SJCRH30 (cell line): Measurements from ENCODE around the gene CHRNA1. TPM values are rescaled to one million over a fixed set of nuclear protein-coding genes. Genes with fewer than 3 reads are reported as not detected.

Source experiments
- DNase-seq, 2 experiments: peaks; one replicate each; pipeline ENCODE4 v3.0.0-alpha.2; 2015 to 2020
- H3K27ac ChIP-seq: fragments of 250-450 bp; sonication (Bioruptor Pico); 2 replicates; pipeline ENCODE4 v1.5.1; 2020; ENCODE audit warnings: mild to moderate bottlenecking, moderate library complexity
- H3K27me3 ChIP-seq: fragments of 250-450 bp; sonication (Bioruptor Pico); 2 replicates; pipeline ENCODE4 v1.5.1; 2020; ENCODE audit warnings: mild to moderate bottlenecking, moderate library complexity
- H3K36me3 ChIP-seq: fragments of 250-450 bp; sonication (Bioruptor Pico); 2 replicates; pipeline ENCODE4 v1.5.1; 2020; ENCODE audit warnings: mild to moderate bottlenecking, moderate library complexity
- H3K4me1 ChIP-seq: fragments of 250-450 bp; sonication (Bioruptor Pico); 2 replicates; pipeline ENCODE4 v1.5.1; 2020; ENCODE audit warnings: mild to moderate bottlenecking, moderate library complexity
- H3K4me3 ChIP-seq: fragments of 250-450 bp; sonication (Bioruptor Pico); 2 replicates; pipeline ENCODE4 v1.5.1; 2020; ENCODE audit warnings: mild to moderate bottlenecking, moderate library complexity
- H3K9me3 ChIP-seq: fragments of 250-450 bp; sonication (Bioruptor Pico); replicated peaks from 2 replicates; pipeline ENCODE4 v1.5.1; 2020; ENCODE audit warnings: mild to moderate bottlenecking, moderate library complexity
- total RNA-seq: library from RNA; depleted of rRNA; stranded (reverse); fragments of >200 nt; shearing (Covaris generic); gene quantifications from 2 replicates; pipeline ENCODE4 v1.2.3, GENCODE V29; 2014

The CHRNA1 gene
- total RNA-seq, 1 experiment from 2014 or later, result 375 TPM

DNA sequence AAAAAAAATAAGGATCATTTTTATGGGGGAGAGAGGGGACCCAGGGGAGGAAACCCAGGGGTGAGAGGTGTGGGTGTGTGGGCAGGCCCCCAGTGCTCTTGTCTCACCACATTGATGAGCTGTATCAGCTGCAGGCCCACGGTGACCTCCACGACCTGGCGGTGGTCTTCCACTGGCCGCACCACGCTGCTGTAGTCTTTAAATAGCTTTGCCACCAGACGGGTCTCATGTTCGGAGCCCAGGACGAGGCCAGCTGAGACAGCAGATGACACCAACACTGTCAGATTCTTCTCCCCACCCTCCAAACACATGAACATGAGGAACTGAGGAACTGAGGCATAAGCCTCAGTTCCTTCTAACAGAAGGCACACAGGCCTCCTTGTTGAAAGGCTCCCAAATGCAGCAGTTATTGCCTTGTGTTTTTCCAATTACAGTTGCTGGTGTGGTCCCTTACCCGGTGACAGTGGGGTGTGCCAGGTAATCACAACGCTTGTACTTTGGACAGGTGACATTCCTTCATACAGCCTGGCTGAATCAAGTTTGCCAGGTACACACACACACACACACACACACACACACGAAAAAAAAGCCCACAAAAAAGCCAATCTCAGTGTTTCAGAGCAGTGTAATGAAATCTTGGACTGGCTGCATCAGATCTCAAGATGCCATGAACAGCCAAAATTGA lies 4.7 kb downstream of the CHRNA1 start:
- no peaks in the 10 kb centered on the region for H3K9me3 ChIP-seq
- no peaks in the 10 kb centered on the region for H3K27me3 ChIP-seq
- no peak overlapping the region for H3K27ac ChIP-seq
- H3K4me1 ChIP-seq, result peaks cover 12% of the 10 kb centered on the region
- no peak for DNase-seq
- H3K4me3 ChIP-seq, result no peak overlapping the region
- H3K36me3 ChIP-seq, result peaks cover 74% of the 10 kb centered on the region

DNA sequence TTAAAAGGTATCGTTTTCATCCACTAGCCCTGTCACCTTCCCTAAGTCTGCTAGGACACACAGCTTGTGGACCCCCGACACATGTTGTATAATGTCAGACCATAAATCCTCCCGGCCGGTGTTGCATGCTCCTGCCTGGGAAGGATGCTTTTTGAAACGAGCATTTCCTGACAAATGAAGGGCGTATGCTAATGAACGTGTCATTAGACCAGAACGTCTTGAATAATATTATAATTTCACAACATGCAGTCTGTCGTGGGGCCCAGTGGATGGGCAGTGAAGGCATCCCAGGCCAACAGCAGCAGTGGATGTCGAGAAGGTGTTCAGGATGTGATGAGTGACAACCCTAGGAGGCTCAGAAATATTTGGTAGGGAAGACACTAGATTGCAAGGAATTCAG lies 7.5 kb downstream of the CHRNA1 start:
- H3K4me1 ChIP-seq, result peaks cover 12% of the 10 kb centered on the region
- no peak overlapping the region for H3K4me3 ChIP-seq
- DNase-seq, result no peak
- no peaks in the 10 kb centered on the region for H3K27me3 ChIP-seq
- H3K27ac ChIP-seq, result no peak overlapping the region
- H3K9me3 ChIP-seq, result no peaks in the 10 kb centered on the region
- peaks cover 93% of the 10 kb centered on the region for H3K36me3 ChIP-seq

DNA sequence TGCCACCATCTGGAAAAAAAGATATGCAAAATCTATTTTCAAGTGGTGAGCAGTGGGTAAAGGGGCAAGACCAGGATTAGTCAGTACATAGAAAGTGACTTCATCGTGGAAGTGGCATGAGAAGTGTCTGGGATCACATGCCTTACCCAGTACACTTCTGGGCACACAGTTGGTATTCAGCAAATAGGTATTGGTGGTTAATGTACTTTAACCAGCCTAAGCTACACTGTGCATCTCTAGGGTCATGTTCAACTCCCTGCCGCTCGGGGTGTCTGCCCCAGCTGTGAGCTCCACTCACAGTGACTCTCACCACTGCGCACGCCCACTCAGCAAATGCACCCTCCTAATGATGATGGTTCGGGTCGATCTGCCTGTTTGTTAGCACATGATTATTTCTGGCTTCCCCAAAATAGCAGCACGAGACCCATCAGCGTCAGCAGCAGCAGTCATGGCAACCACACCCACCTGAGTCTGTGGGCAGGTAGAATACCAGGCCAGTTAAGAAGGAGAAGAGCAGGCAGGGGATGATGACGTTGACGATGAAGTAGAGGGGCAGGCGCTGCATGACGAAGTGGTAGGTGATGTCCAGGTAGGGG lies 11.1 kb downstream of the CHRNA1 start:
- H3K27ac ChIP-seq, result no peak overlapping the region
- H3K4me1 ChIP-seq, result no peaks in the 10 kb centered on the region
- H3K27me3 ChIP-seq, result no peaks in the 10 kb centered on the region
- DNase-seq, result no peak
- H3K4me3 ChIP-seq, result no peak overlapping the region
- no peaks in the 10 kb centered on the region for H3K9me3 ChIP-seq
- peaks cover 95% of the 10 kb centered on the region for H3K36me3 ChIP-seq

DNA sequence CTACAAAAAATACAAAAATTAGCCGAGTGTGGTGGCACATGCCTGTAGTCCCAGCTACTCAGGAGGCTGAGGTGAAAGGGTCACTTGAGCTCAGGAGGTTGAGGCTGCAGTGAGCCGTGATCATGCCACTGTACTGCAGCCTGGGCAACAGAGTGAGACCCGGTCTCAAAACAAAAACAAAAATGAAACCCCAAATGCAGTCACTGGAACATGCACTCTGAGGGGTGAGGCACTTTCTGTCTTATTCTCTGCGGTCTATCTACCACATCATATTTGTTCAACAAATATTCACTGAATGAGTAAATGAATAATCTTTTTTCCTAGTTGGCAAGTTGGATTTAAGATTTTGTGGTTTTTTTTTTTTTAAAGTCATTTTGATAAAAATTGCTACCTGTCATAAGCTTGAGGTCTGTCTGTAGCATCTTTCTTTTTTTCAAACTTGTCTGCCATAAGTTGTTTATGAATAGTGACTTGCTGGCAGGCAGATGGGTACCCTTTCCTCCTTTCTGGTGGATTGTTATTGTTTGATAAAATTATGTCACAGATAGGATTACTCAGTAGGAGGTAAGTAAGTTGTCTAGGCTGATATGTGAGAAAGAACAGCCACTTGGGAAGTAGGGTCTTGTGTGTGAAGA lies 11.8 kb downstream of the CHRNA1 start:
- Histone ChIP-seq H3K27ac (no peak overlapping the region), H3K4me3 (no peak overlapping the region), H3K27me3 (no peaks in the 10 kb centered on the region), H3K36me3 (peaks cover 95% of the 10 kb centered on the region), H3K4me1 (no peaks in the 10 kb centered on the region), H3K9me3 (no peaks in the 10 kb centered on the region)
- DNase-seq, result no peak

DNA sequence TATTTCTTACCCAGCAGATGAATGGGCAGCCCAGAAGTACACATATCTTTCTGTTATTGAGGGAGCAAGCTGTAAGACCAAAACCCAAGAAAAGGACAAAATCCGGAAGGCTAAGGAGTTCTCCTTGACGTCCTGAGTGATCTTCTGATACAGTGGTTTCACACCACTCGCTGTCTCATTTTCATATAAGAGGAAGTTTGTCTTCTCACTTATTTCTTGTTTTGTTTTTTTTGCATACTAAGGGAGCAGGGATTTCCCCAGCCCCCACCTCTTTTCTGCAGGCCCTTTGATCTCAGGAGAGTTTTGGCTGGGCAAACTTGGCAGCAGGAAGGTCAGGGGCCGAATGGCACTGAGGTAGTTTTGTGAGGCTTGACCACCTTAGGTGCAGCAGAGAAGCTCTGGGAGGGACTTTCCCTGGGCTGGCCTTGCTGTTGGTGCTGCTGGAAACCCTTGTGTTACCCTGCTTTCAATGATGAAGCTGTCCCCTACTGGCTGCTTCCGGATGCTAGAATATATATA lies 13.3 kb downstream of the CHRNA1 start:
- no peak overlapping the region for H3K27ac ChIP-seq
- no peaks in the 10 kb centered on the region for H3K9me3 ChIP-seq
- H3K27me3 ChIP-seq, result no peaks in the 10 kb centered on the region
- no peak for DNase-seq
- H3K4me3 ChIP-seq, result no peak overlapping the region
- H3K4me1 ChIP-seq, result no peaks in the 10 kb centered on the region
- peaks cover 92% of the 10 kb centered on the region for H3K36me3 ChIP-seq

DNA sequence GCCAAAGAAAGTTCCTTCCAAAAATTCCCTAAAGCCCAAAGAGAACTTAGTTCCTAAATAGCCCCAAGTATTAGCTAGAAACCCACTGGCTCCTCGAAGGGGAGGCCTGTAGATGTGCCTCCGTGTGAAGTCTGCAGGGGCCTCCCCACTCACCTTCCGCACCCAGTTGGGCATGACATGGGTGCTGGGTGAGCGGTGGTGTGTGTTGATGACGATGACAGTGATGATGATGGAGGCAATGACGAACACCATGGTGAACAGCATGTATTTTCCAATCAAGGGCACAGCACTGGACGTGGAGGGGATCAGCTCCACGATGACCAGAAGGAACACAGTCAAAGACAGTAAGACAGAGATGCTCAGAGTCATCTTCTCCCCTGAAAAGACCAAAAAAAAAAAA lies 14.5 kb downstream of the CHRNA1 start:
- H3K9me3 ChIP-seq, result no peaks in the 10 kb centered on the region
- H3K4me1 ChIP-seq, result no peaks in the 10 kb centered on the region
- no peak for DNase-seq

DNA sequence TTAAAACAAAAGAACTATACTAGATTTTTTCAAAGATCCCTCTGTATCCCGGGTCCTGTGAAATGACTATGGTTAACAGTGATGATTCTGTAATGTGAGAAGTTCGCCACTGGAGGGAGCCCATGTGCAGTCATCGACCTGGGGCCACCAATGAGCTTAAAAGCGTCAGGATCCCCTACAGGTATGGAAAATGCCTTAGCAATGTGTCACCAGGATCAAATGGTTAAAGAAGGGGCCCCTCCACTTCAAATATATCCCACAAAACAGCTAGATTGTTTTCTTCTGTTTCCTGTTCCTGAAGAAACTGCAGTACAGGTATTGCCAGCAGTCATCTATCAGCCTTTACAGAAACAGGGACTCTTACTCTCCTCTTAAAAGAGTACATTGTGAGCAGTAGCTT lies 15.3 kb downstream of the CHRNA1 start:
- Histone ChIP-seq H3K27ac (no peak overlapping the region), H3K4me3 (no peak overlapping the region), H3K4me1 (no peaks in the 10 kb centered on the region), H3K27me3 (no peaks in the 10 kb centered on the region), H3K36me3 (peaks cover 73% of the 10 kb centered on the region), H3K9me3 (no peaks in the 10 kb centered on the region)
- peak; percentile 59 to 85 for DNase-seq

More for the DNA sequence above, 14.5 kb downstream of the CHRNA1 start:
- H3K27ac ChIP-seq, result no peak overlapping the region
- peaks cover 82% of the 10 kb centered on the region for H3K36me3 ChIP-seq
- H3K27me3 ChIP-seq, result no peaks in the 10 kb centered on the region
- no peak overlapping the region for H3K4me3 ChIP-seq

DNA sequence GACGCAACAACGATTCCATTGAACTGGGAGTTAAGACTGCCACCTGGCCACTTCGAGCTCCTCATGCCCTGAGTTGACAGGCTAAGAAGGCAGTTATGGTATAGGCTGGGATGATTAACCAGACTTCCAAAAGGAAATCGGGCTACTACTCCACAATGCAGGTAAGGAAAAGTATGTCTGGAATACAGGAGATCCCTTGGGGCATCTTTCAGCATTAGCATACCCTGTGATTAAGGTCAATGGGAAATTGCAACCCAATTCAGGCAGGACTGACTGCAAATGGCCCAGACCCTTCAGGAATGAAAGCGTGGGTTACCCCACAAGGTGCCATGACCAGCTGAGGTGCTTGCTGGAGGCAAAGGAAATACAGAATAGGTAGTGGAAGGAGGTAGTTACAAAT lies 19.1 kb downstream of the CHRNA1 start:
- Histone ChIP-seq H3K9me3 (no peaks in the 10 kb centered on the region), H3K36me3 (peaks cover 37% of the 10 kb centered on the region), H3K27ac (no peak overlapping the region), H3K27me3 (no peaks in the 10 kb centered on the region), H3K4me3 (no peak overlapping the region), H3K4me1 (no peaks in the 10 kb centered on the region)
- no peak for DNase-seq

DNA sequence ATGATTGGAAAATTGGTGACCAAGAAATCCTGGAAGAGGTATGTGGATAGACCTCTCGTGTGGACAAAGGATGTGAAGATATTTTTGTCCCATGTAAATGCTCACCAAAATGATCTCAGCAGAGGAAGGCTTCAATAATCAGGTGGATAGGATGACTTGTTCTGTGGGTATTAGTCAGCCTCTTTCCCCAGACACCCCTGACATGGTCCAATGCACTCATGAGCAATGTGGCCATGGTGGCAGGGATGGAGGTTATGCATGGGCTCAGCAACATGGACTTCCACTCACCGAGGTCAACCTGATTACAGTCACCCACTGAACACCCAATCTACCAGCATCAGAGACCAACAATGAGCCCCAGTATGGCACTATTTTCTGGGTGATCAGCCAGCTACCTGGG lies 20.2 kb downstream of the CHRNA1 start:
- DNase-seq, result no peak
- Histone ChIP-seq H3K4me3 (no peak overlapping the region), H3K4me1 (no peaks in the 10 kb centered on the region), H3K27ac (no peak overlapping the region), H3K36me3 (peaks cover 28% of the 10 kb centered on the region), H3K9me3 (no peaks in the 10 kb centered on the region), H3K27me3 (no peaks in the 10 kb centered on the region)

DNA sequence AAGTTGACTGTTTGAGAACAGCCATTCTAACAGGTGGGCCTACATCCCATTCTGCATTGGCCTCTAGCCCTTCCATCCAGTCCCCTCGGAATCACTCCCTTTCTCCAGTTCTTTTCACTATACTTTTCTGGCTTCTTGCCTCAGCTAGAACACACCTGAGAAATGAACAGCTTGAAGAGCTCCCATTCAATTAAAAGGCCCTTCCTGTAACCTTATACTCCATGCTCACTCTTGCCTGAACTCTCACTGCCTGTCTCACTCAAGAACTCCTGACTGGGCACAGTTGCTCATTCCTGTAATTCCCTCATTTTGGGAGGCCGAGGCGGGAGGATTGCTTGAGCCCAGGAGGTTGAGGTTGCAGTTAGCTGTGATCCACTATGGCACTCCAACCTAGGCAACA lies 23.6 kb downstream of the CHRNA1 start:
- no peaks in the 10 kb centered on the region for H3K27me3 ChIP-seq
- H3K9me3 ChIP-seq, result no peaks in the 10 kb centered on the region
- no peak overlapping the region for H3K27ac ChIP-seq
- no peaks in the 10 kb centered on the region for H3K4me1 ChIP-seq
- DNase-seq, result no peak
- no peaks in the 10 kb centered on the region for H3K36me3 ChIP-seq
- H3K4me3 ChIP-seq, result no peak overlapping the region

DNA sequence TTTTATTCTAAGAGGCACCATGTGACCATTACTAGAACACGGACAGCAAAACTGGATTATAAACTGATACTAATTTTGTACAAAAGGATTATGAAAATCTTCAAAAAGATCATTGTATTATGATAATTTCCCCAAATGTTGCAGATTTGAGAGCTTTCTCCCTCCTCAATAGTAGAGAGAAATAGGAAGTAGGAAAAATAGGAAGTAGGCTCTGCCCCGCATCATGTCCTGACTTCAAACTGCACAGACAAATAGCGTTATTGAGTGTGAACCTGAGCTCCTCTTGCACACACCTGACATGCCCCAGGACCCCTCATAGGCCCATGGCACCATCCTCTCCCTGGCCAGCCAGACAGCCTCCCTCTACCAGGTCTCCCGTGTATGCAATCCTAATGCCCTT lies 25.4 kb downstream of the CHRNA1 start:
- no peak overlapping the region for H3K27ac ChIP-seq
- H3K4me3 ChIP-seq, result no peak overlapping the region
- H3K9me3 ChIP-seq, result no peaks in the 10 kb centered on the region
- no peak for DNase-seq
- no peaks in the 10 kb centered on the region for H3K36me3 ChIP-seq
- H3K27me3 ChIP-seq, result no peaks in the 10 kb centered on the region
- no peaks in the 10 kb centered on the region for H3K4me1 ChIP-seq

DNA sequence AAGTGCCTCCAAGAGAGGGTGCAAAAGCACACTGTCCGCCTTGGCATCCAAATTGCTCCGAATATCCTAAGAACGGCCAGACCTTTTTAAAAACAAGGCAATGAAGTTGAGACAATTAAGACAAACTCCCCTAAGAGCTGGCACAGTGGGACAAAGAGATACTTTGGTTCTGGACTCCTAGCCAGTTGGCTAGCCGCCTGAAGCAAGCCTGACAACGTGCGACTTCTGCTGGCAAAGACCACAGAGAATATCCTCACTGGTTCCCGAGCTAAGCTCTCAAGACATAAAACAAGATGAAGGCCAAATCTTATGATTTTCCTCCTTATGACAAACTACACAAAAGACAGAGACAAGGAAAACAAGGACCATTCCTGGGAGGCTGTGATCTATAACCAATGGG lies 32.7 kb downstream of the CHRNA1 start:
- Histone ChIP-seq H3K4me3 (no peak overlapping the region), H3K36me3 (no peaks in the 10 kb centered on the region), H3K27me3 (no peaks in the 10 kb centered on the region), H3K9me3 (no peaks in the 10 kb centered on the region), H3K27ac (no peak overlapping the region), H3K4me1 (no peaks in the 10 kb centered on the region)
- DNase-seq, result no peak

DNA sequence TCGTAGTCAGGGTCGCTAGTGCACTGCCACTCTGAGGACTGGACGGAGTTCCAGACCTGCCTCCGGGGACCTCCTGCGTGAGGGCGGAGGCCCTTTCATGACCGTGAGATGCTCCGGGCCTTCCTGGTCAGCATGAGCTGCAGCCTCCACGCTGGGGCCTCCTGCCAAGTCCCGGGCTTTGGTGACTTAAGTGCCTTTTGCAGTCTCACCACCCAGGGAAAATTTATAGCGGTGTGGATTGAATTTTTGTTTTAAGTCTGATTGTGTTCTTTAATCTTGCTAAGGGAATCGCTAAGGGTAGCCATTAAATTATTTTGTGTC lies 33.6 kb downstream of the CHRNA1 start:
- DNase-seq, result no peak
- H3K27ac ChIP-seq, result no peak overlapping the region
- H3K4me1 ChIP-seq, result no peaks in the 10 kb centered on the region
- no peak overlapping the region for H3K4me3 ChIP-seq
- no peaks in the 10 kb centered on the region for H3K27me3 ChIP-seq
- H3K36me3 ChIP-seq, result no peaks in the 10 kb centered on the region
- no peaks in the 10 kb centered on the region for H3K9me3 ChIP-seq

DNA sequence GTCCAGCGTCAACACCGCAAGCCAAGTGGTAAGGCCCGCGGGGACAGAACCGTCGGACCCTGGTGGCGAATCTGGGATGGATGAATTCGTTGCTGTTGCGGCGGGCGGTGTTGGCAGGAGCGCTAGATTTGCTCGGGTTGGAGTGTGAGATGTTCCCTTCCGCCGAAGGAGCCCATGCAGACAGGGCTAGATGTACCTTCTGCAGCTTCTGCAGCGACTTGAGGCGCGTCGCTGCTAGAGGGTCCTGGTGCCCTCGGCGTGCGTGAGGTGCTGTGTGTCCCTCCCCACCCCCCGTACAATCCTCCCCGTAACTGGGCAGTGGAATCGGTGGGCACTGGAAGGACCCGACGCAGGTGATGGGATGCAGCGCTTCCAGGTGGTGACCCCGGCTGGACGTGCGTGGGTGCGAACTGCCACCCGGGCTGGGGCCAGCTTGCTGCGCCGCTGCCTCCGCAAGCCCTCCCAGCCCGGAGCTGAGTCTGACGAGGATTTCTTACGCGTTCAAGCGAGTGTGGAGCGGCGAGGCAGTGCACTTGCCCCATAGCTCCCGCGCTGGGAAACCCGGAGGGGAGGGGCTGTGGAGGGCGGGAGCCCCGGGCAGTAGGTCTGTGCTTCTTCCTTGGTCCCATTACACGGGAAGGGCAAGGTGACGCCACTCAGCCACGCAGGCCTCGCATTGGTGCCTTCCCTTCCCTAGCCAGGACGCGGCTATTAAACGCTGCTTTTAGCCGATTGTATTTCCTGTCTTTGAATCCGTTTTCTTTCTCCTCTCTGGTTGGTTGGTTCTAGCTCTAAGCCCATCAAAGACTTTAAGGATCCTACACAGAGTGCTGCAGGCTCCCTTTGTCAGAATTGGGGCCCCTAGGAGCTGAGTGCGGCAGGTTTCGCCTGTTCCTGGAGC lies 34.2 kb downstream of the CHRNA1 start:
- Histone ChIP-seq H3K4me1 (no peaks in the 10 kb centered on the region), H3K27me3 (no peaks in the 10 kb centered on the region), H3K36me3 (no peaks in the 10 kb centered on the region), H3K4me3 (no peak overlapping the region), H3K9me3 (no peaks in the 10 kb centered on the region), H3K27ac (no peak overlapping the region)
- DNase-seq, result no peak

DNA sequence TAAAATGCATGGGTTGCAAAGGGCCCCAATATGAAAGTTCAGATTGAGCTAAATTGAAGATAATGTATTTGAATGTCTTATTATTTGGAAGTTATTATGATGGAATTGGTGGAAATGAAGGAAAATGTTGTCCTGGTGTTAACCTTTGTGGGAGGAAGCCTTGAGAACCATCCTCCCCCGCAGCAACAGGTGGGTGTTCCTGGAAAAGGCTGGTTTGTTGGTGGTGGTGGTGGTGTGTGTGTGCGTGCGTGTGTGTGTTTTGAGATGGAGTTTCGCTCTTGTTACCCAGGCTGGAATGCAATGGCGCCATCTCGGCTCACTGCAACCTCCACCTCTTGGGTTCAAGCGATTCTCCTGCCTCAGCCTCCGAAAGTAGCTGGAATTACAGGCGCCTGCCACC lies 36.2 kb downstream of the CHRNA1 start:
- no peak overlapping the region for H3K27ac ChIP-seq
- H3K4me1 ChIP-seq, result no peaks in the 10 kb centered on the region
- no peaks in the 10 kb centered on the region for H3K27me3 ChIP-seq
- no peaks in the 10 kb centered on the region for H3K36me3 ChIP-seq
- H3K4me3 ChIP-seq, result no peak overlapping the region
- no peak for DNase-seq
- no peaks in the 10 kb centered on the region for H3K9me3 ChIP-seq
